ENCODE measurements around the gene RABGEF1.
"Not testable (repeated sequence)": the region's sequence is repeated elsewhere in the genome, so short reads cannot be mapped to it uniquely, and the experiment has no call there.

The RABGEF1 gene

DNA sequence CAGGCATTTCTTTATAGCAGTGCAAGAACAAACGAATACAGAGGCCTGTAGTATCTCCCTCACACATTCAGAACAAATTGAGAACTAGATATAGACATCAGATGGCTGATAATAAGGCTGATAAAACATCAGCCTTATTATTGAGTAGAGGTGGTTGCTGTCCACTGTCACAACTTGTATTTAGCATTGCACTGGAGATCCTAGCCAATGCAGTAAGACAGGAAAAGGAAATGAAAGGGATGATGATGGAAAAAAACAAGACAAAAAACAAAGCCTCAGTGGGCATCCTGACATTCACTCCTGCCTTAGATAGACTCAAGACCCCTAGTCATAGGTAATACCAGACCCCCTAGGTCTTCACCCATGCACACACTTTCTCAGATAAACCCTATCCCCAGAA, 4.7 kb upstream of the RABGEF1 start:
- DNase-seq (ENCODE audit: low read depth): no peak

DNA sequence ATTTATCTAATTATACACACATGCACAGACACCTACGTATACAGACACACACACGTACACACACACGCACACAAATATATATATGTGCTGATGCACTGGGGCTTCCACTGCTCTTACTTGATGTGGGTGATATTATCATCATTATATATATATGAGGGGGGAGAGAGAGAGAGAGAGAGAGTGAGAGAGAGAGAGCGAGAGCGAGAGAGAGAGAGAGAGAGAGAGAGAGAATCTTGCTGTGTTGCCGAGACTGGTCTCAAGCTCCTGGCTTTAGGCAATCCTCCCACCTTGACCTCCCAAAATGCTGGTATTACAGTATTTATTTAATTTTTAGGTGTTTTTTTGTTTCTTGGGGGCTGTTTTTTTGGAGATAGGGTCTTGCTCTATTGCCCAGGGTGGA, 3.6 kb upstream of the RABGEF1 start:
- DNase-seq (ENCODE audit: low read depth): no peak

DNA sequence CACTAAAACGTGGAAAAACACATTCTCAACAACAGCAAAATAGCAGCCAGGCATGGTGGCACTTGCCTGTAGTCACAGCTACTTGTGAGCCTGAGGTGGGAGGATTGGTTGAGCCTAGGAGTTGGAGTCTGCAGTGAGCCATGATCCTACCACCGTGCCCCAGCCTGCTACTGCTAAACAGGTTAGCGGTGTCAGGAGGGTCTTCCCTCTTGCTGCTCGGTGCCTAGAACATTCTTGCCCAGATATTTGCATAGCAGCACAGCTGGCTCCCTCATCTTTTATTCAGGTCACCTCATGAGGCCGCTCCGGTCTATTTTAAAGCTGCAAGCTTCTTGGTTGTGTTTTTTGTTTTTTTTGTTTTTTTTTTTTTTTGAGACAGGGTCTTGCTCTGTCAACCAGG, 2.9 kb upstream of the RABGEF1 start:
- no peak for DNase-seq (ENCODE audit: low read depth)

DNA sequence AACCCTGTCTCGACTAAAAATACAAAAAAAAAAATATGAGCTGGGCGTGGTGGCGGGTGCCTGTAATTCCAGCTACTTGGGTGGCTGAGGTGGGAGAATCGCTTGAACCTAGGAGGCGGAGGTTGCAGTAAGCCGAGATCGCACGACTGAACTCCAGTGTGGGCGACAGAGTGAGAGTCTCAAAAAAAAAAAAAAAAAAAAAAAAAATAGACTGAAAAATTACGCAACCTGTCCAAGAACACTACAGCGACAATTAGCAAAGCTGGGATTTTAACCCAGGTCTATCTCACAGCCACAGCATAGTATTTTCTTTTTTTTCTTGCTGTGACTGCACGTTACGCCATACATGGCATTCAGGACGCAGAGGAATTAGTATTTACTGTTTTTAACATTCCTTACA, 1.1 kb upstream of the RABGEF1 start:
- DNase-seq (ENCODE audit: low read depth): no peak

DNA sequence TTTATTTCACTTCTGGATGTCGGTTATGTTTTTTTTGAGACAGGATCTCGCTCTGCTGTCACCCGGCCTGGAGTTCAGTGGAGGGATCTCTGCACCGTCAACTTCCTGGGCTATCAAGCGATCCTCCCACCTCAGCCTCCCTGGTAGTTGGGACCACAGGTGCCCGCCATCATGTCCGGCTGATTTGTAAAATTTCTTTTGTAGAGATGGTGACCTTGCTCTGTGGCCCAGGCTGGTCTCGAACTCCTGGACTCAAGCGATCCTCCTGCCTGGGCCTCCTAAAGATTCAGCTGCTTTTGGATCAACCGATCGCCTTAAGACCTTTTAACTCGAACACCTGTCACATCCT, 606 bp upstream of the RABGEF1 start:
- DNase-seq (ENCODE audit: low read depth): no peak

DNA sequence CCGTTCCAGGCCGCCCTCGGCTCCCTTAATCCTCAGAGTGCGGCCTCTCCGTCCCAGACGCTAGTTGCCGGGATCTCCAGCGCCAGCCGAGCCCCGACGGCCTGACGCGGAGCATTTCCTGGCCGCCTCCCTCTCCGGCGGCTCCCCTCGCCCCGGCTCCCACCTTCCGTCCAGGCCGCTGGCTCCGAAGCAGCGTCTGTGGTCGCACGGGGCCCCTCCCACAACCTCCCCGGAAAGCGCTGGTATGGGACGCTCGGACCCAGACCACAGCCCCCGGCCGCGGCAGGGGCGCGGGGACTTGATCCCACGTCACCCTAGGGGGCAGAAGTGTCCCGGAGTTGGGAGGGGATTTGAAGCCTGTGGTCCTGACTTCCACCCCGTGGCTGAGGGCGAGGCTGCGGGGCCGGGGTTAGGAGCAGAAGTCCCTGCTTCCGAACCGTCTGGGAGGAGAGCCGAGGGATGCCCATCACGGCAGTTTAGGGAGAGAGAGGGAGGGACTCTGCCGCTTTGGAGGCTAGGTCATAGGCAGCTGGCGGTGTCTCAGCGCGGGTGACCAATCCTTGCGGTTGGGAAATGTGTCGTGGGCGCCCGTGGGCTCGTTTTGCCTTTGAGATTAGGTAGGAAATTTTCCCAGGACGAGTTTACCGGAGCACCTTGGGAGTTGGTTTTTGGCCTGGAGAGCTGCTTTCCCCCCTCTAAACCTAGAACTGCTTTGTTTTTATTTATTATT, 612 bp downstream of the RABGEF1 start:
- peak; percentile 15 for DNase-seq (ENCODE audit: low read depth)

DNA sequence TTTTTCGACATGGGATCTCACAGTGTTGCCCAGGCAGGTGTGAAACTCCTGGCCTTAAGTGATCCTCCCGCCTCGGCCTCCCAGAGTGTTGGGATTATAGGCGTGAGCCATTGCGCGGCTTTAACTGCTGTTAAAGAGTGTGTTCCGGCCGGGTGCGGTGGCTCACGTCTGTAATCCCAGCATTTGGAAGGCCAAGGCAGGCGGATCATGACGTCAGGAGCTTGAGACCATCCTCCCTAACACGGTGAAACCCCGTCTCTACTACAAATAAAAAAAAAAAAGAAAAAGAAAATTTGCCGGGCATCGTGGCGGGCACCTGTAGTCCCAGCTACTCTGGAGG, 1.1 kb downstream of the RABGEF1 start:
- no peak for DNase-seq (ENCODE audit: low read depth)

DNA sequence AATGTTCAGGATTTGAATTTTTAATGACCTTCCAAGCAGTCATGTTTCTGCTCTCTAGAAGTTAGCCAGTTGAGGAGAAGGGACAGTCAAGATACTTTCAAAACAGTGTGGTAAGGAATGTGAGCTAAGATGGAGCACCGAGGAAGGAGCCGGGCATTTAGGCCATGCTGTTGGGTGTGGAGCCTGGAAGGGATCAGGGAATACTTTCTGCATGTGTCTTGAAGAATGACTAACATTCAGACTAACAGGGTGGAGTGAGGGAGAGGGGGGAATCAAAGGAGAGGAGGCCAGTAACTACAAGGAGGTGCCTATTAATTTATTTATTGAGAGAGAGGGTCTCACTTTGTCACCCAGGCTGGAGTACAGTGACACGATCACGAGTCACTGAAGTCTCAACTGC, 1.8 kb downstream of the RABGEF1 start:
- not testable (repeated sequence) for DNase-seq (ENCODE audit: low read depth)

DNA sequence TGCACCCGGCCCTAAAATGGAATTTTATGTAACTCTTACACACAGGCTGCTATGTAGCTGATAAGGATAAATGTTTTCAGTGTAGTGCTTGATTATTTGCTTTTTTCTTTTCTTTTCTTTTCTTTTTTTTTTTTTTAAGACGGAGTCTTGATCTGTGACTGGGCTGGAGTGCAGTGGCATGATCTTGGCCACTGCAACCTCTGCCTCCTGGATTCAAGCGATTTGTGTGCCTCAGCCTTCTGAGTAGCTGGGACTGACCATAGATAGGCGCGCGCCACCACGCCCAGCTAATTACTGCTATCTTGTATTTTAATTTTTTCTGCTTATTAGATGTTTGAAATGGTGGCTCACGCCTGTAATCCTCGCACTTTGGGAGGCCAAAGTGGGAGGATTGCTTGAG, 3.4 kb downstream of the RABGEF1 start:
- DNase-seq (ENCODE audit: low read depth): no peak

DNA sequence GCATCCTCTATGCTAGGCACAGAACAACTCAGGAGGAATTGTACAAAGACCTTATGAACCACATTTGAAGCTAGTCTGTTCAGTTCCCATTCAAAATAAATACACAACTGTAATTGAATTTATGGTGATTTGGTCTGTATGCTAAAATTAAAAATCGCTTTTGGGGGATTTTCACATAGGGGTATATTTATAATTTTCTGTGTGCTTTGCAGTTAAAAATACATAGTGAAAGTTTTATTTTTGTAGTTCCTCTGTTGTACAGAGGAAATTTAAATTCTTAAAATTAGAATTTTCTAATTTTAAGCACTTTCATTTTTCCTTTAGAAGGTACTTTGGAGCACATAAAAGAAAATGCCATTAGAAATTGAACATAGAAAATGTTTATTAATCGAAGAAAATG, 6.9 kb downstream of the RABGEF1 start:
- no peak for DNase-seq (ENCODE audit: low read depth)

DNA sequence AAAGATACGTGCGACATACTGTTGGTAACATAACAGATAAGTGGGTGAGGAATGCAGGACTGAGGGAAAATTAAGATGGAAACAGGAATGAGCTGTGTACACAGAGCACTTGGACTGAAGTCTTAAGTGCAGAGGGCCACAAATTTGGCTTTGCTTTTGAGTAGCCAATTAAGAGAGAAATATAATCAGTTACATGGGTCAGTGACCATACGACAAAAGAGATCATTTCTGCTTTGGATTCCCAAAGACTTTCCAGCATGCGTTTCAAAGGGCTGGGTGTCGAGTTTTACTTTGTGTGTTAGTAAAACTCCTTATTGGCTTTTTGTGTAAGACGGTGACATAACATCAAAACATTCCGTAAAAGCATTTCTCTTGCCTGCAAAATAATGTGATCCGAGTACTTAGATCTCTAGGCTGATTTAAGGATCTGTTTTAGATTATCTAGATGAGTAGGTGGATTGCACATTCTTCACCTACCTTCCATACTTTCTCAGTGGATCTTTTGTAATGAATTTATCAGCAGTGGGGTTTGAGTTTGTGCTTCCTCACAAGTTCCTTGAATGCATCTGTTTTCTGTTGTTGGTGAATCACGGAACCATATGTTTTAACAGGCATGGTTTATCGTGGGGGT, 7.5 kb downstream of the RABGEF1 start:
- DNase-seq (ENCODE audit: low read depth): no peak

DNA sequence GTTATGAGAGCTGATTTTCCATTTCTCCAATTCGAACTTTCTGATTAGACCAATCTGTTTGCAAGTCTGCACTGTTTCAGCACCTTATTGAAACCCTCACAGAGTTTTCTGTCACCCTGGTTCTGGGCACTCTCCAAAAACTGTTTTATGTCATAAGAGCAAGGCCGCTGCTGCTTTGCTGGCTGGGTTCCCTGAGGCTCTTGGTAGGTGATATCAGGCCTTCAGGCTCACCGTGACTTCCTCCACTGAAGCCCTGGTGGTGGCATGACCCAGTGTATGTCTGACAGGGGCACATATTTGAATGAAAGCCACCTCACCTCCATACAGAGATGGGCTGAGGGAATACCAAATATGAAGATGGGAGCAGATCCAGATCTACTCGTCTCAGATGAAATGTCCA, 8.3 kb downstream of the RABGEF1 start:
- DNase-seq (ENCODE audit: low read depth): no peak

DNA sequence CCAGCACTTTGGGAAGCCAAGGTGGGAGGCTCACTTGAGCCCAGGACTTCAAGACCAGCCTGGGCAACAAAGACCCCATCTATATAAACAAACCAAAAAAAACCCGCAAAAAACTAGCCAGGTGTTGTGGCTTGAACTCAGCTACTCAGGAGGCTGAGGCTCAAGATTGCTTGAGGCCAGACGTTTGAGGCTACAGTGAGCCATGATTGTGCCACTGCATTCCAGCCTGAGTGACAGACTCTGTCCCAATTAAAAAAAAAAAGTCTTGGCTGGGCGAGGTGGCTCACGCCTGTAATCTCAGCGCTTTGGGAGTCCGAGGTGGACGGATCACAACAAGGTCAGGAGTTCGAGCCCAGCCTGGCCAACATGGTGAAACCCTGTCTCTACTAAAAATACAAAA, 11.4 kb downstream of the RABGEF1 start:
- DNase-seq (ENCODE audit: low read depth): no peak

DNA sequence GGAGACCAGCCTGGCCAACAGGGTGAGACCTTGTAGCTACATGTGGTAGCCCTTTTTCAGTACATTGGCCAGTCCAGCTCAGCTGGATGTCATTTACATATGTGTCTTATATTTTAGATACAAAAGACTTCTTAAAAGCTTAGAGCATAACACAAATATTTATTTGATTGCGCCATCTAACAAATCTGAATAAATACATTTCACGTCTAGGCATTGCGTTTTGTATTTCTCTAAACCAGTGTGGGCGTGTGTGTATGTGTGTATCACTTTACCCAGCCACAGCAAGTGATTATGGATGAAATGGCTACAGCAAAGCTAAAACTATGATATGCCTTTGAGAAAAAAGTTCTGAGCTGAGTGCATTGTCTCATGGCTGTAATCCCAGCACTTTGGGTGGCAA, 14.0 kb downstream of the RABGEF1 start:
- DNase-seq (ENCODE audit: low read depth): no peak

DNA sequence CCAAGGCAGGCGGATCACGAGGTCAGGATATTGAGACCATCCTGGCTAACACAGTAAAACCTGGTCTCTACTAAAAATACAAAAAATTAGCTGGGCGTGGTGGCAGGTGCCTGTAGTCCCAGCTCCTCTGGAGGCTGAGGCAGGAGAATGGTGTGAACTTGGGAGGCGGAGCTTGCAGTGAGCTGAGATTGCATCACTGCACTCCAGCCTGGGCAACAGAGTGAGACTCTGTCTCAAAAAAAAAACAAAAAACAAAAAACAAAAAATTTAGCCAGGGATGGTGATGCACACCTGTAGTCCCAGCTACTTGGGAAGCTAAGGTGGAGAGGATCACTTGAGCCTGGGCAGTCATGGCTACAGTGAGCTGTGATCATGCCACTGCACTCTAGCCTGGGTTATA, 14.5 kb downstream of the RABGEF1 start:
- not testable (repeated sequence) for DNase-seq (ENCODE audit: low read depth)

DNA sequence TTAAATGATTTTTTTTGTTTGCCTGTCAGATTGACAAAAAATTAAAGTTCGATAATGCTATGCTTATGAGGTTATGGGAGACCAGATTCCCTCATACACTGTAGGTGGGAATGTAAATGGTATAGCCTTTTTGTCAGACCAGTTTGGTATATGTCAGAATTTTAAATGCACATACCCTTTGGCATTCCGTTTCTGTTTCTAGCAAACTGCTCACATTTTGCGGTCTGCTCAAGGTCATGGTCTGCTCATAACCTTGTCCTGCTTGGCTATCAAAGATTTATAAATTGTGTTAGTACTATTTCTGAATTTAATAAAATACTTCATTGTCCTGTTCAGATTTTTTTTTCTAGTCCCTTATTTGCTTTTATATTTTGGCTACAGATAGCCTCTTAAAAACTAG, 15.7 kb downstream of the RABGEF1 start:
- DNase-seq (ENCODE audit: low read depth): not testable (repeated sequence)

DNA sequence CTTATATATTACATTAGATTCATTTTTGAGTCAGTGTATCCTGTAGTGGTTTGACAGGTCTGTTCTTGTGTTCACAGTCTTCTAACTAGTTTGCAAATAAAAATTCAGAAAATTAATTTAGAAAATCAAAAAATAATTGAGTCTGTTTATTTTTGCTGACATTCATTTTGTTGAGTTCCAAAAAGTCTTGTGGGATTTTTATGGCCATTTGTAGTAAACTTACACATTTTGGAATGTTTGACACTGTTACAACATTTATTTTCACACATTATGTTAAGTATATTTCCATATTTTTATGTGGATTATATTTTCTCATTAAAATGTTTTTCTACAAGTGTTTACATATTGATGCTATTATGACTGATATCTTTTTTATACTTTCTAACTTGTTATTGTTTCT, 16.4 kb downstream of the RABGEF1 start:
- no peak for DNase-seq (ENCODE audit: low read depth)

DNA sequence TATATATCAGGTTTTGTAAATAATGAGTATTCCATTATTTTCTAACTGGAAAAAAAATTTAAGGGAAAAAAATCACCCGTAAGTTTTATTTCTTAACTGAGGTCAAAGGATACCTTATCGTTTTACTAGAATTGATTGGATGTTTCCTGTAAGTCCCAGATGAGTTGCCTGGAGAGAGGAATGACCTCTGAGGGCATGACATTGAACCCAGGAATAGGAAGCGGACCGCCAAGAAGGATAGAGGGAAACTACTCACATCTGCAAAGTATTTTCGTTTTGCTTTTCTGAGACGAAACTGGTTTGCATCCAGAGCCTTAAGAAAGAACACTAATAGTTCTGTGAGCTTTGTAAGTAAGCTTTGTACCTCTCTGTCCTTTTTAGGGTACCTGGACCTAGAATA, 17.4 kb downstream of the RABGEF1 start:
- no peak for DNase-seq (ENCODE audit: low read depth)

DNA sequence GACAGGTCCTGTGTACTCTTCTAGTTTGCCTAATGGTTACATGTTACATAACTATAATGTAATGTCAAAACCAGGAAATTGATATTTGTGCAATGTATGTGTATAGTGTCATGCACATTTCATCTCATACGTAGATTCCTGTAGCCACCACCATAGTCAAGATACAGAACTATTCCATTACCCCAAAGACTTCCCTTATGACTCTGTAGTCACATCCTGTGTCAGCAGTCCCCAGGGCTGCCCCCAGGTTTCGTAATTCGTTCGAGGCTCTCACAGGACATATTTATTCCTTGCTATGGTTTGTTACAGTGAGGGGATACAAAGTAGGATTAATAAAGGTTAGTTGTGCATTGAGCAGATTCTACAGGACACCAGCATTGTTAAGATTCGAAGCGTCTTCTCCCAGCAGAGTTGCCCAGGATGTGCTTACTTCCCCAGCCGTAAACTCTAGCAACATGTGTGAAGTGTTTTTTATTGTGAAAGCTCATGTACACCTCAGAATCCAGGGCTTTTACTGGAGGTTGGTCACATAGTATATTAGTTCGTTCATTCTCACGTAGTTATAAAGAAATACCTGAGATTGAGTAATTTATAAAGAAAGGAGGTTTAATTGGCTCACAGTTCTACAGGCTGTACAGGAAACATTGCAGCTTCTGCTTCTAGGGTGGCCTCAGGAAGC, 18.6 kb downstream of the RABGEF1 start:
- DNase-seq (ENCODE audit: low read depth): no peak

DNA sequence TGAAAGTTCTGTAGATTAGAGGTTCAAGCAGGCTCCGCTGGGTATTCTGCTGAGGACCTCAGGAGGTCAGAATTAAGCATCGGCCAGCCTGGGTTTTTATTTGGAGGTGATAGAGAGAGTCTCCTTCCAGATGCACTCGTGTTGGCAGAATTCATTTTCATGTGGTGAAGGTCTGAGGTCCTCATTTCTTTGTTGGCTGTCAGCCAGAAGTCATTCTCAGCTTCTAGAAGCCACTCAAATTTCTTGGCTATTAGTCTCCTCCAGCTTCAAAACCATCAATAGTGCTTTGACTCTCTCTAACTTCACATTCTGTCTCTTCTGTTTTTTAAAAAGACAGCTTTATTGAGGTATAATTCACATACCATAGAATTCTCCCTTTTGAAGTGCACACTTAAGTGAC, 22.6 kb downstream of the RABGEF1 start:
- not testable (repeated sequence) for DNase-seq (ENCODE audit: low read depth)

DNA sequence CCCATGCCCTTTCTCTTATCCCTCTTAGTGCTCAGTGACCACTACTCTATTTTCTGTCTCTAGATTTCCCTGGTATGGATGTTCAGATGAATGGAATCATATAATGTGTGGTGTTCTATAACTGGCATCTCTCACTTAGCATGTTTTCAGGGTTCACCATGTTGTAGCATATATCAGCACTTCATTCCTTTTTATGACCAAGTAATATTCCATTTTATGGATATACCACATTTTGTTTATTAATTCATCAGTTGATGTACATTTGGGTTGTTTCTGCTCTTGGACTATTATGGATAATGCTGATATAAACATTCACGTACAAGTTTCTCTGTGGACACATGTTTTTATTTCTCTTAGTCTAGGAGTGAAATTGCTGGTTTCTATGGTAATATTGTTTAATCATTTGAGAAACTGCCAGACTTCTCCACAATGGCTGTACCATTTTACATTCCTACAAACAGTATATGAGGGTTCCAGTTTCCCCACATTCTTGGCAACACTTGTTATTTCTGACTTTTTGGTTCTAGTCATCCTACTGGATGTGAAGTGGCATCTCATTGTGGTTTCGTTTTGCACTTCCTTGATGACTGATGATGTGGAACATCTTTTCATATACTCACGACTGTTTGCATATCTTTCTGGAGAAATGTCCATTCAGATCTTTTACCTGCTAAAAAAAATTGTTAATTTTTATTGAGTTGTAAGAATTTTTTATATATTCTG, 23.3 kb downstream of the RABGEF1 start:
- not testable (repeated sequence) for DNase-seq (ENCODE audit: low read depth)

DNA sequence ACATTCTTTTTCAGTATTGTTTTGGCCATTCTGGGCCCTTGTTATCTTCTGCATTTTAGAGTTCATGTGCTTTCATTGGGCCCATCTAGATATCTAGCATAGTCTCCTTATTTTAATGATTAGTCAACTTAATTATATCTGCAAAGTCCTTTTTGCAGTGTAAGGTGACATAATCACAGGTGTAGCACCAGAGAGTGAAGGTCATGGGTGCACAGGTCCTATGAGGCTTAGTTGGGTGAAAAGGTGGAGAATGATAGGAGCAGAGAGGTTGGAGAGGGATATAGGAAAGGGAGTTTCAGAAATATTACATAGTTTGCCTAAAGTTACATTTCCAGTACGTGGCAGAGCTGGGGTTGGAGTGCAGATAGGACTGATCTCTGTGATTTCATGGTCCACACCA, 24.4 kb downstream of the RABGEF1 start:
- not testable (repeated sequence) for DNase-seq (ENCODE audit: low read depth)
